HG02763 (cell line): ENCODE results near the gene TEX29.

Experiments used
- ATAC-seq: cut with Tn5 transposase; IDR thresholded peaks from one replicate; pipeline ENCODE4 v1.9.1; 2021; ENCODE audit warnings: mild to moderate bottlenecking, moderate library complexity; ENCODE audit not compliant: unreplicated experiment

The TEX29 gene

GRCh38 chr13:111365149-111366005 is 44.9 kb downstream of the TEX29 start:
- ATAC-seq, result no peak

DNA sequence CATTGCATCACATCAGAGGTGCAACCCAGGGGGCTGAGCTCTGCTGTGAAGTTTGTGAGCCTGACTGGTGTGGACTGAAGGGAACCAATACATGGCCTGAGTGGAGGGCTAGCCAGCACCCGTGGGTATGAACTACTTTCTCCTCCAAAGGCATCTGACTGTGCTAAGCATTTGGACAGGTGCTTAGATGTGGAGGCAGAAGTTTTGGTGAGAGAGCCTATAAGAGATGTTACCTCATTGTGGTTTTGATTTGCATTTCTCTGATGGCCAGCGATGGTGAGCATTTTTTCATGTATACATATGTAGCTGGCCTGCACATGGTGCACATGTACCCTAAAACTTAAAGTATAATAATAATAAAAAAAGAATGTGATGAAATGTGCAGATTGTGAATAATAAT is 46.9 kb downstream of the TEX29 start:
- ATAC-seq, result no peak

- no peak for ATAC-seq
Measured at GRCh38 chr13:111368091-111368490, 47.6 kb downstream of the TEX29 start.

- ATAC-seq, result no peak
Measured at GRCh38 chr13:111370147-111370546, 49.7 kb downstream of the TEX29 start.

DNA sequence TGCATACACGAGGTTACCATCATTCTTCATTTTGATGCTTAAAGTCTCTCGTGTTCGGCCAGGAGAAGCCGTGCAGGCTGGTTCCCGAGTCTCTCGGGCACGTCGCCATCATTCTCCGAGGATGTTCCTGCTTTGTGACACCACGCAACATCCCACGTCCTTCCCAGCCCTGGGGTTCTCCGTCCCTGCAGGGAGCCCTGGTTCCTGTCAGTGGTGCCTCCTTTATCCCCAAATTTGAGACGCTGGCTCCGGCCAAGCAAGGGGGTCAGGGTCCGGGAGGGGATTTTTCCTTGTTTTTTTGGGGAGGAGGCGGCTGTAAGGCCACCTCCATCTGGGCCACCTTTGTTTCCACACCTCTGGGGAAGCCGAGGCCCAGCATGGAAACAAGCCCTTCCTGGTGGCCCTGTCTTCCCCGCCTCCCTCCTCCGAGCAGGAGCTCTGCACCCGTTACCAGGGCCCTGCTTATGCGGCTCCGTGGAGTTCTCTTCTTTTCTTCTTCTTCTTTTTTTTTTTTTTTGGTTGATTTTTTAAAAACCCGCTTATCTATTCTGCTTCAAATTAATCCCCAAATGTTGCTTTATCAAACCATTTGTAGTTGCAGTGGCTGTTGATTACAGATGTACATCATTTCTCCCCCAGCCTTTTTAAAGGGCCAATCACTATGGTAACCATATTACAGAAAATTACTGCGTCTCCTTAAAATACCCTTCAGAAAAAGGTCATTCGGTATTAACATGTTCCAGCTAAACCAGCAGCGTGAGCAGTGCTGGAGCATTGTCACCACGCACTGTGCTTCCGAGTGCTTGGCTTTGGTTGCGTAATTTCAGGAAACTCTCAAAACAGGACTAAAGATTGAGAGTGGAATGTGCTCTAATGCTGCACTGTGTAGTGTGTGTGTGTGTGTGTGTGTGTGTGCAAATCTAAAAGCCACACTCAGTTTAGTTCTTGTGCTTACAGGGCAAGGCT is 50.4 kb downstream of the TEX29 start:
- no peak for ATAC-seq

GRCh38 chr13:111371720-111372119 is 51.3 kb downstream of the TEX29 start:
- no peak for ATAC-seq

DNA sequence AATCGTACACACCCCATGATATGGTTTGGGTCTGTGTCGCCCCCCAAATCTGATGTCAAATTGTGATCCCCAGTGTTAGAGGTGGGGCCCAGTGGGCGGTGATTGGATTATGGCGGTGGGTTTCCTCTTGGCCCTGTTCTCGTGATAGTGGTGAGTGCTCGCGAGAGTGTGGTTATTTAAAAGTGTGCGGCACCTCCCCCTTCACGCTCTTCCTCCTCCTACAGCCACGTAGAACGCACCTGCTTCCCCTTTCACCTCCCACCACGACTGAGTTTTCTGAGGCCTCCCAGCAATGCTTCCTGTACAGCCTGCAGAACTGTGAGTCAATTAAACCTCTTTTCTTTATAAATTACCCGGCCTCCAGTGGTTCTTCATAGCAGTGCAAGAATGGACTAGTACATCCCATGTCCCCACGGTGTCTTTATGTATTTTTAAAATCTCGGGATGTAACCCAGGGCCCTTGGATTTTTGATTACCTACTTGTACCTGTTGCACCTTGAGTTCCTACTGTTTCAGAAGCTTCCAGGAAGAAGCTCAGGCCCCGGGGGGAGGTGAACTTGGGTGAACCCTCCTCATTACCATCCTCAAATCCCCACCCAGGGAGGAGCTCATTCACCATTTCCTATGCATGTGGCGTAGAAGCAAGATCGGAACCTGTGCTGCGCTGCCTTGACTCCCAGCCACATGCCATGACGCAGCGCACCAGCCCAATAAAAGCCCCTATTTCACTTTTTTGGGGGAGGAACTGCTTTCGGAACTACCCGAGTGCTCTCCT is 52.4 kb downstream of the TEX29 start:
- ATAC-seq, result no peak

- ATAC-seq, result no peak
Measured at GRCh38 chr13:111373486-111373885, 53.0 kb downstream of the TEX29 start.

GRCh38 chr13:111380431-111380830 is 60.0 kb downstream of the TEX29 start:
- no peak for ATAC-seq

GRCh38 chr13:111382411-111382810 is 62.0 kb downstream of the TEX29 start:
- ATAC-seq, result no peak

DNA sequence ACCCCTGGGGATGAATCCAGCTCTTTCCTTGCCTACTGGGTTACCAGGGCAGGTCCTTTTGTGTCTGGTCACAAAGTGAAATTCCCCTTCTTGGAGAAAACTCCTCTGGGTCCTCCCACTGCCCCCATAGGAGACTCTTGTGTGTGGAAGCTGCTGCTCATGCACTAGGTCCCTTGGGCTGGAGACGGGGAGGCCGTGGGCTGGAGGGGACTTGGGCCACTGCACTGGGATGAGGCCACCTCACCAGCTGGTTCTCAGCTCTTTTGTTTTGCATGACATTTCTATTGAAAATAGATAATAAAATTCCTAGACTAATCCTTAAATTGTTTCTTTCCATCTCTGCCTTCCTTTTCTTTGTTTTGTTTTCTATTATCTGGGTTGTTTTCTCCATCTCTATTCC is 62.4 kb downstream of the TEX29 start:
- ATAC-seq, result no peak

DNA sequence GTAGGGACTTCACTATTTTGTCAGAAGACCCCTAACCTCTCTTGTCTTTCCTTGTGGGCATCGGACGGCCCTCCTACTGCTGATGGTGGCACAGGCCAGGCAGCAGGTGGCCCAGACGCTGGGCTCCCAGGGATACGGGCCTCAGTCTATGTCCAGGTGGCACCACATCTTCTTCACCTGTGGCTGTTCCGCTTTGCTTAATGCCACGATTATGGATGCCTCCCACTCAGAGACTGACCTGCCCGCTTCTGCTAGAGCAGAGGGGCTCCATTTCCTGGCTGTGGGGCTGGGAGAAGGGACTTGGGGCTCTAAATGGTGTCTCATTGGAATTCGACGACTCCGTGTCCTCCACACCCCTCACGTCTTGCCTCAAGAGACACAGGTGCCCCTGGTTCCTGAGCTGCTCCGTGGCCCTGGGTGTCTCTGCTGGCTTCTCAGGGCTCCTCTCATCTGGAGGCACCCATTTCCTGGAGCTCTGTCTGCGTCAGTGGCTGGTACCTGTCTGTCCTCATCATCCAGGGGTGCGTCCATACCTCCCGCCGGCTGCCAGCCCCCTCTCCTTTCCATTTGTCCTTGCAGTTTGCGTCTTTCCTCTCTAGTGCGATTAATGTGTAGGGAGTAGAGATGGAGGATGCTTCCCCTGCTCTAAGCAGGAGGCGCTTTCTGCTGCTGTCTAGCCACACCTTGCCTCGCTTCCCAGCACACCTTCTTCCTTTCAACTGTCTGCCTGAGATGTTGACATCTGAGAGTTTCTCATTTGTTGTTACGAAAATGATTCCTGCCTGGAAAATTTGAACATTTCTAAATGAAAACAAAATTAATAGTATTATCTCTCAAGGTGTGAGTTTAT is 63.4 kb downstream of the TEX29 start:
- ATAC-seq, result no peak

DNA sequence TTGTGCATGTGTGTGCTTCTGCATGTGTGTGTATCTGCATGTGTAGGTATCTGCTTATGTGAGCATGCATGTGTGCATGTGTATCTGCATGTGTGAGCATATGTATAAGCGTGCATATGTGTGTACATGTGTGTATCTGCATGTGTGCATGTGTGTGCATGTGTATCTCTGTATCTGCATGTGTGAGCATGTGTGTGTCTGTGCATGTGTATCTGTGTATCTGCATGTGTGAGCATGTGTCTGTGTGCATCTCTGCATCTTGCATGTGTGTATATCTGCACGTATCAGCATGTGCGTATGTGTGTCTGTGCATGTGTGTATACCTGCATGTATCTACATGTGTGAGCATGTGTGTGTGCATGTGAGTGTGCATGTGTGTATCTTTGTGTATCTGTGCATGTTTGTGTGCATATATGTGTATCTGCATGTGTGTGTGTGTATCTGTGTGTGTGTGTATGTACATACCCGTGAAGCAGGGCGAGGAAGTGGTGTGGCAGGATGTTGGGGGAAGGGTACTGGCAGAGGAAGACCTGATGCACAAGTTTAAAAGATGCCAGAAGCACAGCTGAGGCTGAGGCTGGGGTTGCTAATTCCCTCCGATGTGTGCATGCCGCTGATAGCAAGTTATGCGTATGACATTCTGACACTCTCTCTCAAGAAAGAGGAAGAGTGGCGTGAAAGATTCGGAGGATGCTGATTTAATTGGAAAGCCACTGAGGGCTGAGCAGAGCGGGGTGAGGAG is 64.2 kb downstream of the TEX29 start:
- no peak for ATAC-seq

DNA sequence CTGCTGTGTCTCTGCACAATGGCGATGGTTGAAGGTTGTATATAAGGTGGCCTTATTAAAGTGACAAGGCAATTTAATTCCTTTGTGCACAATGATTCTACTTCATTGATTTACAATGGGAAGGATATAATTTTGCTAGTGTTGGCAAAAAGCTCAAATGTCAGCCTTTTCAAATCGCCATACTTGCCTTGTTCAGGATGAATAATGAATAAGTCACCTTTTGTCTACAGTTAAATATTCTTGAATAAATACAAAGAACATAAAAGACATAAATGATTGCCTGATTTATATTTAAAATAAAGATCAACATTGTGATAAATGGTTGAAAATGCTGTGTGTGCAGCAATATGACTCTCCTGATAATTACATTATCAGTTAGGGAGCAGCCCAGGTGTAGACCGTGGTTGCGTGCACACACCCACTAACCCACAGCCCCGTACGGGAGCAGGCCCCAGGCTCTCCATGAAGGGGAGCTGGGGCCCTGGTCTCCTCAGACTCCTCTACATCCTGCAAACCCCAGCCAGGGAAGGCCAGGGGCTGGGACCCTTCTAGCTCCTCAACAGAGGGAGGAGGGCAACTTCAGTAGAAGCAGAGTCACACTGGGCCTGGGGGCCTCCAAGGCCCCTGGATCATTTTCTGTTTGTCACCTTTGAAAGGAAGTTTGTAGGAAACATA is 64.9 kb downstream of the TEX29 start:
- ATAC-seq, result no peak

DNA sequence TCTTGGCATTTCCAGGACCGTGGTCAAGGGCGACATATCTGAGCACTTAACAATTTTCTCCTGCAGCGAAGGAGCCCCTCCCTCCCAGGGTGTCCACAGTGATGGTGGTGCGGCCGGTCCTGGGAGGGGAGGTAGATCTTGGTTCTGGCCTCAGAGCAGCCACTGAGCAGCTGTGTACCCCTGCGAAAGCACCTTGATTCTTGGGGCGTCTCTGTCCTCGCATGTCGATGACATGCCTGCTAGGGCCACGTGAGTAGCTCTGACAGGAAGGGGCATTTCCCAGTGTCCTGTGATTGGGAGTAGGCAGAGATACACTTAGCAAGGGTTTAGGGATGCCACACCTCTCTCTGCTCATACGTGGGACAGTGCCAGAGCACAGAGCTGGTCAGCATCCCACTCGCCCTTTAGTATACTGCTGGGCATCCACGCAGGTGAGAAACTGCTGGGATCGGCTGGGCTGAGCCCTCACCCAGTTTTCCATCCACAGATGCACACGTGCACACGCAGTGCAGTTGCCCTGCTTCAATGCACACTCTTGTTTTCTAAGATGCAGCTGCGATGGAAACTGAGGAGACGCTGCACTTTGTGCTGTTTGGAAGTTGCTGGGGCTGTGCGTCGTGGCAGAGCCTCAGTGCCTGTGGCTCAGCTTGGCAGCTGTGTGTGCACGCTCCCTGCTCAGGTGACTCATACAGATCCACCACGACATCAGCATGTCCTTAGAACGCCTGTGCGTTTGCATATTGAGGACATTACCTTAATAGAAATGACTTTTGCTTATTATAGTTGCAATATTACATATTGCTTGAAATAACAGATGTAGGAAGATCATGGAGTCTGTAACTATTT is 66.8 kb downstream of the TEX29 start:
- ATAC-seq, result no peak

- no peak for ATAC-seq
Measured at GRCh38 chr13:111387945-111388600, 67.6 kb downstream of the TEX29 start.

DNA sequence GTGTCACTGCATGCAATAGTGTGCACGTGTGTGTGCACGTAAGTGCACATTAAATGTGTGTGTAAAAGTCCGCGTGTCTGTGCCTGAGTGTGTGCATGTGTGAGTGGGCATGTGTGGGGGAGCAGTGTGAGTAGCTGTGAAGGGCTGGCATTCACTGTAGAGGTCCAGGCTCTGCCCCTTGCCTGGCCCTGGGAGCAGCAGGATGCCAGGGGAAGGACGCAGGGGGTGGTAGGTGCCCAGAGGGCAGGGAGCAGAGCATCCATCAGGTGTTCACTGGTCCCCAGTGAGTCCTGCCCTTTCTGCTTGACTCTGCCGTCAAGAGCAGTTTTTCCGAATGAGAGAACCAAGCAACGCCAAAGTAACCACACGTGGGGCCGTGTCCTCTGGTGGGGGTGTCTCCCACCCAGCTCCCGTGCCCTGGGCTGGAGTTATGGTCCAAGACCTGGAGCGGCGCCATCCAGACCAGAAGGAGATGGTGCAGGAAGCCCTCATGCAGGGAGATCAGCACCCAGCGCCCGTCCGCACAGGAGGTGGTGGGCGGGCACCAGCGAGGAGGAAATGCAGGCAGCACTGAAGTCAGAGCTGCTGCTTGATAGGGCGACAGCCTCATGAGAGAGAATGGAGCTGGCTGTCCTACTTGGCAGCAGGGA is 68.5 kb downstream of the TEX29 start:
- no peak for ATAC-seq
